ENCODE measurements around the gene REX1BD. TPM values are rescaled to one million over a fixed set of nuclear protein-coding genes. Genes with fewer than 3 reads are reported as not detected.
"Not testable (repeated sequence)": the region's sequence is repeated elsewhere in the genome, so short reads cannot be mapped to it uniquely, and the experiment has no call there.

The REX1BD gene
- total RNA-seq, 1 experiment from 2014 or later: 97.1 TPM

- ATAC-seq (no peak), DNase-seq (ENCODE audit: low read depth, low spot score) (no peak)
- no TSS peak for BruUV-seq (replicated peaks)
- TF ChIP-seq FOSL1 (IDR thresholded peaks at IDR 0.05; ENCODE audit: low read depth) (no peak), SRF (IDR thresholded peaks at IDR 0.05; ENCODE audit: low read depth) (no peak), CTCF (IDR thresholded peaks at IDR 0.05 in 2 of 3, conservative IDR thresholded peaks at IDR 0.05 in 1 of 3; ENCODE audit: borderline replicate concordance in 1 of 3, insufficient read depth in 1 of 3, low read depth in 2 of 3, low read length in 2 of 3) (no peak), EZH2 (IDR thresholded peaks at IDR 0.05) (no peak), ZFX (IDR thresholded peaks at IDR 0.05) (no peak), POLR2AphosphoS5 (IDR thresholded peaks at IDR 0.05; ENCODE audit: low read depth, low read length) (no peak), JUND (IDR thresholded peaks at IDR 0.05) (no peak), SIN3A (IDR thresholded peaks at IDR 0.05; ENCODE audit: low read depth) (no peak)
- Histone ChIP-seq H4K20me1 (ENCODE audit: insufficient read depth) (no peaks in the 10 kb centered on the region), H3K4me2 (ENCODE audit: low read length) (no peak overlapping the region), H2AFZ (ENCODE audit: low read depth, low read length, poor library complexity, severe bottlenecking) (no peak overlapping the region), H3K9me3 (ENCODE audit: control insufficient read depth in 1 of 2, insufficient read depth in 1 of 2, low read depth in 1 of 2, low read length in 2 of 2) (no peaks in the 10 kb centered on the region), H3K9me2 (ENCODE audit: insufficient read depth) (no peaks in the 10 kb centered on the region), H3K4me3 (replicated peaks in 1 of 2; ENCODE audit: low read depth in 1 of 2, low read length in 2 of 2) (no peak overlapping the region), H3K27me3 (ENCODE audit: insufficient read depth, low read length) (no peaks in the 10 kb centered on the region), H3K36me3 (ENCODE audit: control insufficient read depth in 1 of 2, insufficient read depth in 2 of 2, low read length in 2 of 2) (0 out of 4 replicates have a peak, but pooled peaks cover 0 to 4% of the 10 kb centered on the region in 2 experiments), H3K4me1 (ENCODE audit: control insufficient read depth in 1 of 2, insufficient read depth in 2 of 2, low read length in 2 of 2) (peaks cover 22 to 50% of the 10 kb centered on the region in 2 experiments), H3K9ac (ENCODE audit: low read length) (no peak overlapping the region), H3K79me2 (ENCODE audit: insufficient read depth, low read length) (peaks cover 13% of the 10 kb centered on the region; the same call in 1 of the 2 replicates), H3K27ac (ENCODE audit: low read depth, low read length) (peak overlapping the region; percentile 17; the same call in 1 of the 2 replicates)
- intact Hi-C loops (cut with micrococcal nuclease): loop anchor here (2.0 to 5.0 kb wide), 3 partner anchors 45 to 255 kb away; partner anchors contain the start of gene KLHL26
- ChIA-PET RAD21 (ENCODE audit: low non-redundant PET in 1 of 2, low total read pairs in 2 of 2, uncharacterized antibody in 2 of 2, unreplicated experiment in 2 of 2) (no interaction called here), CTCF (interaction anchor here (2.2 to 7.5 kb wide), 2 partner anchors 104 to 255 kb away, joined by 4 to 39 read pairs; no protein-coding TSS in a partner anchor), POLR2A (no interaction called here)
Observed at GRCh38 chr19:18591735-18592385, 3.3 kb downstream of the REX1BD start.

- H3K27me3 ChIP-seq (ENCODE audit: insufficient read depth, low read length); H3K9me2 ChIP-seq (ENCODE audit: insufficient read depth); DNase-seq (ENCODE audit: low read depth, low spot score); H3K4me2 ChIP-seq (ENCODE audit: low read length); H3K9ac ChIP-seq (ENCODE audit: low read length); H4K20me1 ChIP-seq (ENCODE audit: insufficient read depth); H2AFZ ChIP-seq (ENCODE audit: low read depth, low read length, poor library complexity, severe bottlenecking); POLR2A ChIA-PET; RAD21 ChIA-PET (ENCODE audit: low non-redundant PET in 1 of 2, low total read pairs in 2 of 2, uncharacterized antibody in 2 of 2, unreplicated experiment in 2 of 2); H3K4me3 ChIP-seq (replicated peaks in 1 of 2; ENCODE audit: low read depth in 1 of 2, low read length in 2 of 2); ATAC-seq; H3K36me3 ChIP-seq (ENCODE audit: control insufficient read depth in 1 of 2, insufficient read depth in 2 of 2, low read length in 2 of 2); H3K9me3 ChIP-seq (ENCODE audit: control insufficient read depth in 1 of 2, insufficient read depth in 1 of 2, low read depth in 1 of 2, low read length in 2 of 2); BruUV-seq (replicated peaks): not testable (repeated sequence)
- Histone ChIP-seq H3K4me1 (ENCODE audit: control insufficient read depth in 1 of 2, insufficient read depth in 2 of 2, low read length in 2 of 2) (peaks cover 22 to 50% of the 10 kb centered on the region in 2 experiments), H3K79me2 (ENCODE audit: insufficient read depth, low read length) (peaks cover 13% of the 10 kb centered on the region; the same call in 1 of the 2 replicates), H3K27ac (ENCODE audit: low read depth, low read length) (peak overlapping the region; percentile 42; the same call in 1 of the 2 replicates)
- CTCF ChIA-PET: interaction anchor here (1.7 to 7.5 kb wide), 3 partner anchors 80 to 254 kb away, joined by 4 to 39 read pairs (median 5); no protein-coding TSS in a partner anchor
- intact Hi-C loops (cut with micrococcal nuclease): loop anchor here (5.0 kb wide), 2 partner anchors 45 to 125 kb away; partner anchors contain the start of gene KLHL26
Observed at GRCh38 chr19:18592732-18593131, 4.1 kb downstream of the REX1BD start.

Data from HCT116 (cell line).